Smooth muscle cell (in vitro differentiated cells): ENCODE data around the gene DIP2A. TPM values are rescaled to one million over a fixed set of nuclear protein-coding genes. Genes with fewer than 3 reads are reported as not detected.

Experiments used
- DNase-seq: peaks from one replicate; lab custom pipeline; 2025; ENCODE audit not compliant: unreplicated experiment; lab: John Stamatoyannopoulos, UW
- H2AFZ ChIP-seq: fragments of 200-600 bp; sonication (generic); 2 replicates; pipeline ENCODE4 v1.6.0; 2016; ENCODE audit warnings: antibody characterized with exemption, low read depth, mild to moderate bottlenecking
- H3F3A ChIP-seq: fragments of 200-600 bp; sonication (generic); 2 replicates; pipeline ENCODE4 v1.6.0; 2017; ENCODE audit warnings: antibody characterized with exemption, low read depth
- H3K27ac ChIP-seq: fragments of 200-600 bp; sonication (generic); 2 replicates; pipeline ENCODE4 v1.5.1; 2016; ENCODE audit warnings: low read depth, mild to moderate bottlenecking
- H3K27me3 ChIP-seq: fragments of 200-600 bp; sonication (generic); 2 replicates; pipeline ENCODE4 v1.6.1; 2016; ENCODE audit warnings: low read depth, mild to moderate bottlenecking
- H3K36me3 ChIP-seq: fragments of 200-600 bp; sonication (generic); 2 replicates; pipeline ENCODE4 v1.5.1; 2016; ENCODE audit warnings: low read depth
- H3K4me1 ChIP-seq: fragments of 200-600 bp; sonication (generic); 2 replicates; pipeline ENCODE4 v1.5.1; 2016; ENCODE audit warnings: low read depth
- H3K4me2 ChIP-seq: fragments of 200-600 bp; sonication (generic); 2 replicates; pipeline ENCODE4 v1.6.0; 2016; ENCODE audit warnings: mild to moderate bottlenecking
- H3K4me3 ChIP-seq: fragments of 200-600 bp; sonication (generic); 2 replicates; pipeline ENCODE4 v1.5.1; 2016; ENCODE audit warnings: mild to moderate bottlenecking
- H3K79me2 ChIP-seq: fragments of 200-600 bp; sonication (generic); 2 replicates; pipeline ENCODE4 v1.6.0; 2016; ENCODE audit warnings: low read depth, mild to moderate bottlenecking
- H3K9ac ChIP-seq: fragments of 200-600 bp; sonication (generic); 2 replicates; pipeline ENCODE4 v1.6.0; 2016; ENCODE audit warnings: low read depth
- H3K9me3 ChIP-seq: fragments of 200-600 bp; sonication (generic); replicated peaks from 2 replicates; pipeline ENCODE4 v1.5.1; 2016; ENCODE audit warnings: low read depth
- H4K20me1 ChIP-seq: fragments of 200-600 bp; sonication (generic); 2 replicates; pipeline ENCODE4 v1.6.0; 2016; ENCODE audit warnings: low read depth
- CTCF ChIP-seq: fragments of 200-600 bp; sonication (generic); IDR thresholded peaks from 2 replicates; pipeline ENCODE4 v1.5.1; 2017; ENCODE audit warnings: borderline replicate concordance, mild to moderate bottlenecking, antibody characterized with exemption; ENCODE audit not compliant: insufficient read depth, poor library complexity, severe bottlenecking
- WGBS: methylation state at CpG from one replicate; pipeline ENCODE4 v1.1.7; 2016; ENCODE audit warnings: low lambda C conversion rate; 5-methylcytosine and 5-hydroxymethylcytosine counted together
- polyA plus RNA-seq: library from polyadenylated mRNA; unstranded; fragments of >200 nt; fragmentation: Nextera tagmentation; extraction: Ambion mirVana; gene quantifications from 2 replicates; pipeline ENCODE4 v1.2.1, GENCODE V29; 2016
- total RNA-seq: library from RNA; depleted of rRNA; stranded (reverse); fragments of >200 nt; gene quantifications from 2 replicates; pipeline ENCODE4 v1.2.3, GENCODE V29; 2014

DIP2A gene
- total RNA-seq, result 24.8 and 29.2 TPM in 2 replicates
- polyA plus RNA-seq, result 11.5 and 22.1 TPM in 2 replicates

GRCh38 chr21:46458315-46459023 lies at the start of gene DIP2A:
TSS of gene DIP2A (plus strand) at chr21:46458891. CDS start at chr21:46459132, 241 bp downstream.
- H3K27ac ChIP-seq, result peak within 1 kb of the TSS; percentile 92
- H3K9ac ChIP-seq, result peak within 1 kb of the TSS; percentile 93
- H3K4me1 ChIP-seq, result peaks cover 9% of the 10 kb centered on the region
- WGBS, result 1% methylated on average over 65 of the region's 91 CpGs
- H3K79me2 ChIP-seq, result peaks cover 46% of the 10 kb centered on the region
- H3F3A ChIP-seq, result no peaks in the 10 kb centered on the region
- DNase-seq, result peak; percentile 81
- H3K4me3 ChIP-seq, result peak within 1 kb of the TSS; percentile 94
- H2AFZ ChIP-seq, result peak within 1 kb of the TSS; percentile 98
- H3K9me3 ChIP-seq, result no peaks in the 10 kb centered on the region
- H4K20me1 ChIP-seq, result peaks cover 36% of the 10 kb centered on the region
- TF ChIP-seq CTCF, result no peak
- peak within 1 kb of the TSS; percentile 98 for H3K4me2 ChIP-seq
- no peaks in the 10 kb centered on the region for H3K27me3 ChIP-seq
- no peaks in the 10 kb centered on the region for H3K36me3 ChIP-seq

GRCh38 chr21:46409641-46410406 lies 48.9 kb upstream of the DIP2A start:
- Histone ChIP-seq H3K36me3 (no peaks in the 10 kb centered on the region), H3K4me3 (no peak overlapping the region), H3K79me2 (no peaks in the 10 kb centered on the region), H3K9me3 (no peaks in the 10 kb centered on the region), H3K4me1 (no peaks in the 10 kb centered on the region), H4K20me1 (no peaks in the 10 kb centered on the region), H3K9ac (no peak overlapping the region), H3K4me2 (no peak overlapping the region), H2AFZ (no peak overlapping the region), H3K27me3 (no peaks in the 10 kb centered on the region), H3F3A (no peaks in the 10 kb centered on the region), H3K27ac (no peak overlapping the region)
- no peak for DNase-seq
- no peak for TF ChIP-seq CTCF
- 96% methylated on average over 32 of the region's 32 CpGs for WGBS

GRCh38 chr21:46410516-46410915 lies 48.2 kb upstream of the DIP2A start:
- H3K4me3 ChIP-seq, result no peak overlapping the region
- TF ChIP-seq CTCF, result no peak
- no peaks in the 10 kb centered on the region for H4K20me1 ChIP-seq
- no peaks in the 10 kb centered on the region for H3K36me3 ChIP-seq
- no peaks in the 10 kb centered on the region for H3K4me1 ChIP-seq
- no peak overlapping the region for H3K9ac ChIP-seq
- no peaks in the 10 kb centered on the region for H3F3A ChIP-seq
- no peaks in the 10 kb centered on the region for H3K79me2 ChIP-seq
- WGBS, result 96% methylated on average over 9 of the region's 9 CpGs
- H3K27me3 ChIP-seq, result no peaks in the 10 kb centered on the region
- H2AFZ ChIP-seq, result no peak overlapping the region
- H3K9me3 ChIP-seq, result no peaks in the 10 kb centered on the region
- no peak overlapping the region for H3K27ac ChIP-seq
- no peak for DNase-seq
- H3K4me2 ChIP-seq, result no peak overlapping the region
